Astrocyte of the spinal cord (primary cell): Measurements from ENCODE around the gene ADK.
"Not testable (repeated sequence)": the region's sequence is repeated elsewhere in the genome, so short reads cannot be mapped to it uniquely, and the experiment has no call there.

ENCODE experiments used
- DNase-seq: peaks from one replicate; pipeline ENCODE4 v3.0.0; 2011; ENCODE audit warnings: low read depth, low spot score
- H3K4me3 ChIP-seq: 2 replicates; pipeline ENCODE4 v1.5.1; 2011; ENCODE audit warnings: low read depth, mild to moderate bottlenecking, low read length, moderate library complexity
- CTCF ChIP-seq: IDR thresholded peaks from 2 replicates; pipeline ENCODE4 v1.5.1; 2012; ENCODE audit warnings: low read depth, mild to moderate bottlenecking, low read length, inconsistent platforms
- in situ Hi-C: cut with HindIII; loops from 2 replicates; pipeline ENCODE4 v1.10.0; 2017; ENCODE audit warnings: low sequenced_read_pairs

The ADK gene

DNA sequence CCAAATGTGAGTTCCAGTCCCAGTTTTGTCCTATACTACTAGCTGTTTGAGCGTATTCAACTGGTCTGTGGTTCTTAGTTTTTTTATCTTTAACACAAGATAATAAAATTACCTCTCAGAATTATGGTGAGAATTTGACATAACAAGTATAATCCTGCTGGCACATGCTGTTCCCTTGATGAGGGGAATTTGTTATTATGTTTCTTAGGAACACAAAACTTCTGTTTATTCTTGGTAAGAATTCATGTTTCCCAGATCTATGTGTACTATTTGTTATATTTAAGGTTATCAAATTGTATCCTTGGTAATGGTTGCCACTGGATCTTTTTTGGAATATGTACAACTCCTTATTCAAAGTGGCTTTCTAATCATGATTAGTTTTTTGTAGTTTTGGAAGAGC, 335.6 kb downstream of the ADK start:
- no peak for DNase-seq
- in situ Hi-C loops: no loop called here
- no peak overlapping the region for H3K4me3 ChIP-seq
- no peak for TF ChIP-seq CTCF

GRCh38 chr10:74488907-74489306, 337.9 kb downstream of the ADK start:
- no peak for DNase-seq
- in situ Hi-C loops: no loop called here
- no peak for TF ChIP-seq CTCF
- H3K4me3 ChIP-seq: no peak overlapping the region

GRCh38 chr10:74490551-74490950, 339.5 kb downstream of the ADK start:
- no peak for TF ChIP-seq CTCF
- H3K4me3 ChIP-seq: no peak overlapping the region
- DNase-seq: no peak
- in situ Hi-C loops: no loop called here

DNA sequence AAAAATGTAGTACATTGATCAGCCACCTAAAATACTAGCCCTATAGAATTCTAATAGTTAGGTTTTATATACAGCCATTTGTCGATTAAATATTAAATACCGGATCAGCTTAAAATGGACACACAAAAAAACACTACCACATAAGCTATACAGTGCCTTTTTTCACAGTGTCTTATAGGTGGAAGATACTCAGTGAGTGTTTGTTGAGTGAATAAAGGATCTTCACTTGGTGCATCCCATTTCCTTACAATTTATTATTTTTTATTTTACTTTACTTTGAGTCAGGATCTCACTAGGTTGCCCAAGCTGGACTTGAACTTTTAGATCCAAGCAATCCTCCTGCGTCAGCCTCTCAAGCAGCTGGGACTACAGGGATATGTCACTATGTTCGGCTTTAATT, 340.0 kb downstream of the ADK start:
- no peak for DNase-seq
- in situ Hi-C loops: no loop called here
- no peak for TF ChIP-seq CTCF
- no peak overlapping the region for H3K4me3 ChIP-seq

GRCh38 chr10:74496276-74496675, 345.3 kb downstream of the ADK start:
- DNase-seq, H3K4me3 ChIP-seq, in situ Hi-C loops: not testable (repeated sequence)

DNA sequence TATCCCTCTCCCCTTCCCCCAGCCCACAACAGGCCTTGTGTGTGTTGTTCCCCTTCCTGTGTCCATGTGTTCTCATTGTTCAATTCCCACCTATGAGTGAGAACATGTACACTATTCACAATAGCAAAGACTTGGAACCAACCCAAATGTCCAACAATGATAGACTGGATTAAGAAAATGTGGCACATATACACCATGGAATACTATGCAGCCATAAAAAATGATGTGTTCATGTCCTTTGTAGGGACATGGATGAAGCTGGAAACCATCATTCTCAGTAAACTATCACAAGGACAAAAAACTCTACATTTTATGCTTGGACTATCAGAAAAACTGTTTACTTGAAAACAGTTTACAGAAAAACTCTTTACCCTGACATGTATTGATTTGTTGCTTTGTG, 347.6 kb downstream of the ADK start:
- in situ Hi-C loops, DNase-seq: not testable (repeated sequence)

DNA sequence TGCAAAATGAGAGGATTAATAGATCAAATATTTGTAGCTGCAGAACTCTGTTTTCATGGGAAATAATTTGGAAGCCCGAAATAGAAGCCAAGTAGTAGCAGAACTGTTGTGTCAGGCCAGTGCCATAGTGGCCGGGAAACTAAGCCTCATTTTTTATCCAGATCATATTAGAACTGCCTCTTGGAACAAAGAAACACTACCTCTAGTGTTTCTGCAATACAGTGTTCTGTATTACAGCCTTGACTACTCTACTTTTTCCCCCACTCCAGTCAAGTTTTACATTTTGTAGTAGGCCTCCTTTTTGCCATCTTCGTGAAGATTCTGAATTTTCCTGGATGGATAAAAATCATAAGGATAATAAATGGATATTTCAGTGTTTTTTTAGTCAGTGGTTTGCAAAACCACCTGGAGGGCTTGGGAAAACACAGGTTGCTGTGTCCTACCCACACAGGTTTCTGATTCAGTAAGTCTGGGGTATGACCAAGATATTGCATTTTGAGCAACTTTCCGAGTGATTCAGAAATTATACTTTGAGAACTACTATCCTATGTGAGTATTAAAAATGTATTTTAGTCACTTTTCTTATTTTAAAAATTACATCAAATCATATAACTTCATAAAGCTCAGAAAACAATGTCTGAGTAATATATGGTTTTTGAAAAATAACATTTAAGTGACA, 349.1 kb downstream of the ADK start:
- no peak for TF ChIP-seq CTCF
- in situ Hi-C loops: no loop called here
- no peak for DNase-seq
- no peak overlapping the region for H3K4me3 ChIP-seq

More for the DNA sequence above, 347.6 kb downstream of the ADK start:
- H3K4me3 ChIP-seq: not testable (repeated sequence)

DNA sequence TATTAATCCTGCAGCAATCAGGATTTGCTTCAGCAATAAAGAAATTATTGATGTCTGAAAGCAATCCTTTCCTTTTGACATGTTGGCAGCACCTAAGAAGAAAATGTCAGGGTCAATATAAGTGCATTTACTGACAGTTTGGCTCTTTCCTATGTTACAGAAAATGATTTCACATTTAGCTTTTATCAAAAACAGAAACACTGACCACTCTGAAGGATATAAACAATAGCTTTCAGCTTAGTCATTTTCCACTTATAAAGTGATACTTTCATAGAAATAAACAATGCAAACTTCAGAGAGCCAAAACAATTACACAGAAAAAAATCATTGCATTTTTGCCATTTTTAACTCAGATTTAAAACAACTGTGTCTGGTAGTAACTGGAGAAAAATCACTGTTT, 349.8 kb downstream of the ADK start:
- in situ Hi-C loops: no loop called here
- DNase-seq: peak; percentile 31
- no peak for TF ChIP-seq CTCF
- no peak overlapping the region for H3K4me3 ChIP-seq
